HG02870 (cell line): ENCODE results near the gene INSR.
"Not testable (repeated sequence)": the region's sequence is repeated elsewhere in the genome, so short reads cannot be mapped to it uniquely, and the experiment has no call there.

ENCODE experiments used
- ATAC-seq: cut with Tn5 transposase; IDR thresholded peaks from one replicate; pipeline ENCODE4 v1.9.1; 2021; ENCODE audit warnings: mild to moderate bottlenecking, moderate library complexity; ENCODE audit not compliant: unreplicated experiment

INSR gene

GRCh38 chr19:7293762-7294557, at the start of gene INSR:
Gene INSR, minus strand, starts transcription at chr19:7294414. Its CDS starts 523 bp downstream, at chr19:7293891.
- peak; percentile 75 for ATAC-seq

GRCh38 chr19:7342143-7342542, 47.9 kb upstream of the INSR start:
- ATAC-seq: no peak

- no peak for ATAC-seq
Measured at GRCh38 chr19:7340959-7341837, 47.0 kb upstream of the INSR start.

- ATAC-seq: peak; percentile 74
Measured at GRCh38 chr19:7337380-7338194, 43.4 kb upstream of the INSR start.

- no peak for ATAC-seq
Measured at GRCh38 chr19:7336321-7336973, 42.2 kb upstream of the INSR start.

- no peak for ATAC-seq
Measured at GRCh38 chr19:7333198-7334118, 39.2 kb upstream of the INSR start.

- no peak for ATAC-seq
Measured at GRCh38 chr19:7331446-7331845, 37.2 kb upstream of the INSR start.

GRCh38 chr19:7328647-7329046, 34.4 kb upstream of the INSR start:
- no peak for ATAC-seq

- no peak for ATAC-seq
Measured at GRCh38 chr19:7327802-7328201, 33.6 kb upstream of the INSR start.

GRCh38 chr19:7326105-7326877, 32.1 kb upstream of the INSR start:
- no peak for ATAC-seq

GRCh38 chr19:7318176-7318575, 24.0 kb upstream of the INSR start:
- ATAC-seq: no peak

GRCh38 chr19:7312816-7313215, 18.6 kb upstream of the INSR start:
- no peak for ATAC-seq

GRCh38 chr19:7311911-7312310, 17.7 kb upstream of the INSR start:
- ATAC-seq: no peak

- not testable (repeated sequence) for ATAC-seq
Measured at GRCh38 chr19:7308327-7308726, 14.1 kb upstream of the INSR start.

- no peak for ATAC-seq
Measured at GRCh38 chr19:7307590-7308218, 13.5 kb upstream of the INSR start.

GRCh38 chr19:7304200-7304599, 10.0 kb upstream of the INSR start:
- ATAC-seq: no peak

- ATAC-seq: no peak
Measured at GRCh38 chr19:7303470-7303869, 9.3 kb upstream of the INSR start.

GRCh38 chr19:7301525-7301924, 7.3 kb upstream of the INSR start:
- ATAC-seq: no peak
